Astrocyte of the cerebellum (primary cell): ENCODE data around the gene RYR2.
A peak's percentile ranks its signal among the peaks of the same experiment; 100 is the strongest.
"Not testable (repeated sequence)": the region's sequence is repeated elsewhere in the genome, so short reads cannot be mapped to it uniquely, and the experiment has no call there.

Experiments
- DNase-seq: peaks from one replicate; pipeline ENCODE4 v3.0.0-alpha.2; 2011; ENCODE audit warnings: low read depth
- H3K4me3 ChIP-seq: 2 replicates; pipeline ENCODE4 v1.5.1; 2011; ENCODE audit warnings: mild to moderate bottlenecking, low read depth, low read length, moderate library complexity
- CTCF ChIP-seq: IDR thresholded peaks from 2 replicates; pipeline ENCODE4 v1.5.1; 2012; ENCODE audit warnings: low read length, low read depth, moderate library complexity, mild to moderate bottlenecking; ENCODE audit errors: missing control alignments
- in situ Hi-C: cut with HindIII; loops from 2 replicates; pipeline ENCODE4 v1.10.0; 2017; ENCODE audit warnings: low sequenced_read_pairs

RYR2 gene

GRCh38 chr1:237583756-237584155 lies 541.8 kb downstream of the RYR2 start:
- DNase-seq: no peak
- in situ Hi-C loops: no loop called here
- TF ChIP-seq CTCF: no peak
- H3K4me3 ChIP-seq: no peak overlapping the region

GRCh38 chr1:237590386-237590785 lies 548.4 kb downstream of the RYR2 start:
- no peak overlapping the region for H3K4me3 ChIP-seq
- in situ Hi-C loops: no loop called here
- no peak for DNase-seq
- no peak for TF ChIP-seq CTCF

GRCh38 chr1:237591353-237591752 lies 549.4 kb downstream of the RYR2 start:
- DNase-seq: no peak
- no peak overlapping the region for H3K4me3 ChIP-seq
- in situ Hi-C loops: no loop called here
- TF ChIP-seq CTCF: no peak

GRCh38 chr1:237603036-237603568 lies 561.1 kb downstream of the RYR2 start:
- DNase-seq: peak; percentile 3
- in situ Hi-C loops, H3K4me3 ChIP-seq: not testable (repeated sequence)

- DNase-seq: no peak
- in situ Hi-C loops: no loop called here
- TF ChIP-seq CTCF: no peak
- H3K4me3 ChIP-seq: no peak overlapping the region
Observed at GRCh38 chr1:237608433-237608832, 566.4 kb downstream of the RYR2 start.

- H3K4me3 ChIP-seq: no peak overlapping the region
- no peak for DNase-seq
- no peak for TF ChIP-seq CTCF
- in situ Hi-C loops: no loop called here
Observed at GRCh38 chr1:237610157-237610556, 568.2 kb downstream of the RYR2 start.

- DNase-seq: no peak
- TF ChIP-seq CTCF: no peak
- in situ Hi-C loops: no loop called here
- H3K4me3 ChIP-seq: no peak overlapping the region
Observed at GRCh38 chr1:237613984-237614383, 572.0 kb downstream of the RYR2 start.
